HCT116 (cell line): ENCODE results near the gene PNKP. TPM values are rescaled to one million over a fixed set of nuclear protein-coding genes. Genes with fewer than 3 reads are reported as not detected.

Source experiments
- ATAC-seq: fragments of 200-7000 bp; cut with Tn5 transposase; 2 replicates; pipeline ENCODE4 v1.9.1; 2020; ENCODE audit warnings: mild to moderate bottlenecking, moderate library complexity
- BruUV-seq: library from RNA; stranded (reverse); fragments of 400-500 nt; replicated peaks from 2 replicates; lab custom pipeline; 2021; lab: Mats Ljungman, UMichigan
- CTCF ChIA-PET: fragments of 300-600 bp; sonication (Branson Sonifier 250); formaldehyde crosslinking; loops from one replicate; lab custom pipeline; 2021; ENCODE audit warnings: antibody characterized with exemption; lab: Charles Lee
- POLR2A ChIA-PET: fragments of 300-600, 350-600 bp; sonication (Branson Sonifier 250); formaldehyde crosslinking; loops from one replicate; lab custom pipeline; 2021; ENCODE audit warnings: antibody characterized with exemption; lab: Charles Lee
- RAD21 ChIA-PET, 2 experiments: fragments of 300-600 bp; sonication (Branson Sonifier 250); formaldehyde crosslinking; loops; one replicate each; lab custom pipeline; 2023; ENCODE audit warnings: low total read pairs in 2 of 2; ENCODE audit not compliant: uncharacterized antibody in 2 of 2, unreplicated experiment in 2 of 2, low non-redundant PET in 1 of 2; lab: Charles Lee
- DNase-seq: peaks from one replicate; pipeline ENCODE4 v3.0.0-alpha.2; 2010; ENCODE audit warnings: low read depth, low spot score
- H2AFZ ChIP-seq: fragments of 200-600 bp; shearing (Covaris generic), sonication (generic); 2 replicates; pipeline ENCODE4 v1.6.1; 2017; ENCODE audit warnings: low read depth, mixed run types, mixed read lengths, antibody characterized with exemption, low read length; ENCODE audit not compliant: poor library complexity, severe bottlenecking
- H3K27ac ChIP-seq: 2 replicates; pipeline ENCODE4 v1.5.1; 2012; ENCODE audit warnings: low read depth, low read length
- H3K27me3 ChIP-seq: fragments of 200-600 bp; sonication (generic); 2 replicates; pipeline ENCODE4 v1.6.1; 2016; ENCODE audit warnings: mixed run types, low read length, mixed read lengths; ENCODE audit not compliant: insufficient read depth
- H3K36me3 ChIP-seq, 2 experiments: fragments of 200-500 bp in 1 of 2; fragments of 200-600 bp in 1 of 2; sonication (Bioruptor generic) in 1 of 2; sonication (generic) in 1 of 2; 2 replicates each; pipeline versions ENCODE4 v1.5.1 to v1.6.1; 2014 to 2016; ENCODE audit warnings: low read length in 2 of 2, inconsistent platforms in 1 of 2, mixed read lengths in 1 of 2, mixed run types in 1 of 2; ENCODE audit not compliant: insufficient read depth in 2 of 2, control insufficient read depth in 1 of 2
- H3K4me1 ChIP-seq, 2 experiments: fragments of 200-600 bp in 1 of 2; sonication (generic) in 1 of 2; 2 replicates each; pipeline versions ENCODE4 v1.5.1 to v1.6.1; 2012 to 2017; ENCODE audit warnings: low read length in 2 of 2, inconsistent platforms in 1 of 2, mild to moderate bottlenecking in 1 of 2, mixed read lengths in 1 of 2, mixed run types in 1 of 2, moderate library complexity in 1 of 2; ENCODE audit not compliant: insufficient read depth in 2 of 2, control insufficient read depth in 1 of 2
- H3K4me2 ChIP-seq: fragments of 200-600 bp; sonication (generic); 2 replicates; pipeline ENCODE4 v1.6.1; 2017; ENCODE audit warnings: mixed run types, low read length, mixed read lengths
- H3K4me3 ChIP-seq, 2 experiments: fragments of 200-600 bp in 1 of 2; sonication (generic) in 1 of 2; replicated peaks in 1 of 2; 2 replicates each; pipeline ENCODE4 v1.5.1; 2011 to 2016; ENCODE audit warnings: low read length in 2 of 2, control low read depth in 1 of 2, low read depth in 1 of 2, mild to moderate bottlenecking in 1 of 2, mixed read lengths in 1 of 2, mixed run types in 1 of 2
- H3K79me2 ChIP-seq: fragments of 200-600 bp; sonication (generic); 2 replicates; pipeline ENCODE4 v1.6.1; 2017; ENCODE audit warnings: mild to moderate bottlenecking, mixed run types, low read length, moderate library complexity, mixed read lengths; ENCODE audit not compliant: insufficient read depth
- H3K9ac ChIP-seq: fragments of 200-600 bp; sonication (generic); 2 replicates; pipeline ENCODE4 v1.6.1; 2016; ENCODE audit warnings: low read length, mixed read lengths
- H3K9me2 ChIP-seq: fragments of 200-600 bp; sonication (generic), shearing (Covaris generic); 2 replicates; pipeline ENCODE4 v1.6.1; 2017; ENCODE audit warnings: mixed run types, mild to moderate bottlenecking, moderate library complexity; ENCODE audit not compliant: insufficient read depth
- H3K9me3 ChIP-seq, 2 experiments: fragments of 200-500 bp in 1 of 2; fragments of 200-600 bp in 1 of 2; sonication (Bioruptor generic) in 1 of 2; sonication (generic) in 1 of 2; 2 replicates each; pipeline ENCODE4 v1.6.1; 2014 to 2017; ENCODE audit warnings: low read length in 2 of 2, mixed read lengths in 2 of 2, inconsistent platforms in 1 of 2, low read depth in 1 of 2, mild to moderate bottlenecking in 1 of 2, mixed run types in 1 of 2, moderate library complexity in 1 of 2; ENCODE audit not compliant: control insufficient read depth in 1 of 2, insufficient read depth in 1 of 2
- H4K20me1 ChIP-seq: fragments of 200-600 bp; sonication (generic), shearing (Covaris generic); 2 replicates; pipeline ENCODE4 v1.6.1; 2017; ENCODE audit warnings: mixed run types, mild to moderate bottlenecking, moderate library complexity; ENCODE audit not compliant: insufficient read depth
- ATF3 ChIP-seq: IDR thresholded peaks from 2 replicates; pipeline ENCODE4 v1.6.1; 2012
- CBX3 ChIP-seq: IDR thresholded peaks from 2 replicates; pipeline ENCODE4 v1.6.1; 2012; ENCODE audit warnings: low read depth
- CEBPB ChIP-seq: IDR thresholded peaks from 2 replicates; pipeline ENCODE4 v1.6.1; 2012; ENCODE audit warnings: low read depth
- EGR1 ChIP-seq: IDR thresholded peaks from 2 replicates; pipeline ENCODE4 v1.6.1; 2012; ENCODE audit warnings: low read depth
- EZH2 ChIP-seq: fragments of 200-600 bp; sonication (generic); IDR thresholded peaks from 2 replicates; pipeline ENCODE4 v1.6.1; 2017; ENCODE audit warnings: antibody characterized with exemption, mixed run types
- FOSL1 ChIP-seq: IDR thresholded peaks from 2 replicates; pipeline ENCODE4 v1.6.1; 2012; ENCODE audit warnings: low read depth
- JUND ChIP-seq: IDR thresholded peaks from 2 replicates; pipeline ENCODE4 v1.6.1; 2012
- MAX ChIP-seq: IDR thresholded peaks from 2 replicates; pipeline ENCODE4 v1.6.1; 2012
- POLR2A ChIP-seq: IDR thresholded peaks from 2 replicates; pipeline ENCODE4 v1.7.0; 2011; ENCODE audit warnings: borderline replicate concordance; ENCODE audit not compliant: insufficient read depth, insufficient read length; ENCODE audit errors: extremely low read depth
- RAD21 ChIP-seq: IDR thresholded peaks from 2 replicates; pipeline ENCODE4 v1.6.1; 2012; ENCODE audit warnings: low read depth, mild to moderate bottlenecking
- SIN3A ChIP-seq: IDR thresholded peaks from 2 replicates; pipeline ENCODE4 v1.6.1; 2012; ENCODE audit warnings: low read depth
- SP1 ChIP-seq: IDR thresholded peaks from 2 replicates; pipeline ENCODE4 v1.6.1; 2012; ENCODE audit warnings: low read depth
- SRF ChIP-seq: IDR thresholded peaks from 2 replicates; pipeline ENCODE4 v1.6.1; 2012; ENCODE audit warnings: low read depth
- TCF7L2 ChIP-seq: IDR thresholded peaks from 2 replicates; pipeline ENCODE4 v1.7.0; 2011; ENCODE audit warnings: borderline replicate concordance, inconsistent platforms; ENCODE audit not compliant: insufficient read depth, insufficient read length; ENCODE audit errors: extremely low read depth
- YY1 ChIP-seq: IDR thresholded peaks from 2 replicates; pipeline ENCODE4 v1.6.1; 2011; ENCODE audit warnings: low read length, low read depth, moderate library complexity, mild to moderate bottlenecking; ENCODE audit not compliant: insufficient replicate concordance; ENCODE audit errors: extremely low read depth
- ZFX ChIP-seq: fragments of 450-650 bp; IDR thresholded peaks from 2 replicates; pipeline ENCODE4 v1.6.1; 2017
- ZNF274 ChIP-seq: fragments of 200-500 bp; sonication (Bioruptor generic); IDR thresholded peaks from 2 replicates; pipeline ENCODE4 v1.6.1; 2014; ENCODE audit warnings: mild to moderate bottlenecking, low read depth, low read length, inconsistent platforms
- intact Hi-C: fragments of 100-400 bp; cut with micrococcal nuclease; formaldehyde crosslinking; loops from 2 replicates; pipeline ENCODE4 v1.10.0; 2022
- total RNA-seq: library from RNA; stranded (reverse); gene quantifications from one replicate; pipeline ENCODE4 v1.2.1, GENCODE V29; 2021; ENCODE audit not compliant: unreplicated experiment
- TF ChIP-seq, protein P1 (sequence below): IDR thresholded peaks from 2 replicates; pipeline ENCODE4 v1.6.1; 2012; ENCODE audit warnings: low read depth
- TF ChIP-seq, protein P2 (sequence below), 3 experiments: fragments of 200-600 bp in 1 of 3; sonication (generic) in 1 of 3; IDR thresholded peaks in 2 of 3; conservative IDR thresholded peaks in 1 of 3; 2 replicates each; pipeline ENCODE4 v1.5.1; 2012 to 2017; ENCODE audit warnings: low read depth in 2 of 3, low read length in 2 of 3, antibody characterized with exemption in 1 of 3, borderline replicate concordance in 1 of 3, control low read depth in 1 of 3, mild to moderate bottlenecking in 1 of 3, mixed read lengths in 1 of 3, mixed run types in 1 of 3, moderate library complexity in 1 of 3; ENCODE audit not compliant: insufficient read depth in 1 of 3

PNKP gene
- total RNA-seq, 1 experiment from 2014 or later = 129 TPM

DNA sequence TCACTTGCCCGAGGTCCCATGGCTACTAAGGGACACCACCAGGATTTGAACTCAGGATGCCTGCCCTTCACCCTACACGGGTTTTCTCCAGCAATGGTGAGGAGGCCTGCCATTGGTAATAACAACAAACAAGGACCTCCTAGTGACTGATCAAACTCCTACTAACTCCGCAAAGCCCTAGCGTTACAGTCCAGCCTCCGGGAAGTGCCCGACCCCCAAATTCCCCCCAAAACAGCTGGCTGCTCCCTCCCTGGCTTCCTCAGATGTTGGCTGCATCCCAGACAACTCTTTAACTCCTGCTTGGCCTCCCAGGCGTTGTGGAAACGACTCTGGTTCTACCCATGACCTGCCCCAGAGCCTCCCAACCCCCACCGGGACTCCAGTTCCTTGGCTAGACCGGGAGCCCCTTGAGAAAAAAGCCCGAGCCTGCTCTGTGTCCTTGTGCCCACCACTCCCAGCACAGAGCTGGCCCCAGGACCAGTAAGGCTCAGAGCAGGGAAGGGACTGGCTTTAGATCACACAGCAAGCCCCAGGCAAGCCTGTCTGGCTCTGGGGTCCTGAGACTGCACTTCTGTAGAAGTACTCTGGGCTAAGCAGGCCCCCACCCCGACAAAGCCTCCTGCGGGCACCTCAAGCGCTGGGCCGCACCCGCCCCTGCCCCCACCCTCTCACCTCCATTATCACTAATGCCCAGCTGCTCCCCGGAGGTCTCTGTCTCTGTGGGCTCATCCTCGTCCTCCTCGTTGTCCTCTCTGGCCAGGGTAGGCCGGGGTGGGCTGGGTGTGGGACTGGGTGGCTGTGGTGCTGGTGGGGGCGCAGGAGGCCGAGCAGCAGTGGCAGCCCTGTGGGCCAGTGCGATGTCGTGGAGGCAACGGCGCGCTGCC lies 5.1 kb upstream of the PNKP start:
- CTCF ChIA-PET = no interaction called here
- no peaks in the 10 kb centered on the region for H3K9me2 ChIP-seq
- peaks cover 21 to 46% of the 10 kb centered on the region in 2 experiments; a peak in 3 of 4 replicates for H3K4me1 ChIP-seq
- intact Hi-C loops = no loop called here
- H3K4me3 ChIP-seq = no peak overlapping the region
- H3K79me2 ChIP-seq = peaks cover 26% of the 10 kb centered on the region
- 0 out of 2 replicates have a peak overlapping the region, but pooled peaks have one; percentile 20 for H3K27ac ChIP-seq
- H3K9ac ChIP-seq = no peak overlapping the region
- H4K20me1 ChIP-seq = no peaks in the 10 kb centered on the region
- no peak for TF ChIP-seq SRF
- no peak for TF ChIP-seq YY1
- TF ChIP-seq POLR2A = no peak
- no peak for TF ChIP-seq ZFX
- no peak for TF ChIP-seq EGR1
- TF ChIP-seq, protein P1, sequence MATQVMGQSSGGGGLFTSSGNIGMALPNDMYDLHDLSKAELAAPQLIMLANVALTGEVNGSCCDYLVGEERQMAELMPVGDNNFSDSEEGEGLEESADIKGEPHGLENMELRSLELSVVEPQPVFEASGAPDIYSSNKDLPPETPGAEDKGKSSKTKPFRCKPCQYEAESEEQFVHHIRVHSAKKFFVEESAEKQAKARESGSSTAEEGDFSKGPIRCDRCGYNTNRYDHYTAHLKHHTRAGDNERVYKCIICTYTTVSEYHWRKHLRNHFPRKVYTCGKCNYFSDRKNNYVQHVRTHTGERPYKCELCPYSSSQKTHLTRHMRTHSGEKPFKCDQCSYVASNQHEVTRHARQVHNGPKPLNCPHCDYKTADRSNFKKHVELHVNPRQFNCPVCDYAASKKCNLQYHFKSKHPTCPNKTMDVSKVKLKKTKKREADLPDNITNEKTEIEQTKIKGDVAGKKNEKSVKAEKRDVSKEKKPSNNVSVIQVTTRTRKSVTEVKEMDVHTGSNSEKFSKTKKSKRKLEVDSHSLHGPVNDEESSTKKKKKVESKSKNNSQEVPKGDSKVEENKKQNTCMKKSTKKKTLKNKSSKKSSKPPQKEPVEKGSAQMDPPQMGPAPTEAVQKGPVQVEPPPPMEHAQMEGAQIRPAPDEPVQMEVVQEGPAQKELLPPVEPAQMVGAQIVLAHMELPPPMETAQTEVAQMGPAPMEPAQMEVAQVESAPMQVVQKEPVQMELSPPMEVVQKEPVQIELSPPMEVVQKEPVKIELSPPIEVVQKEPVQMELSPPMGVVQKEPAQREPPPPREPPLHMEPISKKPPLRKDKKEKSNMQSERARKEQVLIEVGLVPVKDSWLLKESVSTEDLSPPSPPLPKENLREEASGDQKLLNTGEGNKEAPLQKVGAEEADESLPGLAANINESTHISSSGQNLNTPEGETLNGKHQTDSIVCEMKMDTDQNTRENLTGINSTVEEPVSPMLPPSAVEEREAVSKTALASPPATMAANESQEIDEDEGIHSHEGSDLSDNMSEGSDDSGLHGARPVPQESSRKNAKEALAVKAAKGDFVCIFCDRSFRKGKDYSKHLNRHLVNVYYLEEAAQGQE = no peak
- TF ChIP-seq SP1 = no peak
- no peak for TF ChIP-seq TCF7L2
- TF ChIP-seq ATF3 = no peak
- no peak for TF ChIP-seq JUND
- no peak for TF ChIP-seq ZNF274
- no peak for TF ChIP-seq RAD21
- TF ChIP-seq CBX3 = no peak
- TF ChIP-seq, protein P2, sequence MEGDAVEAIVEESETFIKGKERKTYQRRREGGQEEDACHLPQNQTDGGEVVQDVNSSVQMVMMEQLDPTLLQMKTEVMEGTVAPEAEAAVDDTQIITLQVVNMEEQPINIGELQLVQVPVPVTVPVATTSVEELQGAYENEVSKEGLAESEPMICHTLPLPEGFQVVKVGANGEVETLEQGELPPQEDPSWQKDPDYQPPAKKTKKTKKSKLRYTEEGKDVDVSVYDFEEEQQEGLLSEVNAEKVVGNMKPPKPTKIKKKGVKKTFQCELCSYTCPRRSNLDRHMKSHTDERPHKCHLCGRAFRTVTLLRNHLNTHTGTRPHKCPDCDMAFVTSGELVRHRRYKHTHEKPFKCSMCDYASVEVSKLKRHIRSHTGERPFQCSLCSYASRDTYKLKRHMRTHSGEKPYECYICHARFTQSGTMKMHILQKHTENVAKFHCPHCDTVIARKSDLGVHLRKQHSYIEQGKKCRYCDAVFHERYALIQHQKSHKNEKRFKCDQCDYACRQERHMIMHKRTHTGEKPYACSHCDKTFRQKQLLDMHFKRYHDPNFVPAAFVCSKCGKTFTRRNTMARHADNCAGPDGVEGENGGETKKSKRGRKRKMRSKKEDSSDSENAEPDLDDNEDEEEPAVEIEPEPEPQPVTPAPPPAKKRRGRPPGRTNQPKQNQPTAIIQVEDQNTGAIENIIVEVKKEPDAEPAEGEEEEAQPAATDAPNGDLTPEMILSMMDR (IDR thresholded peaks at IDR 0.05 in 2 of 3, conservative IDR thresholded peaks at IDR 0.05 in 1 of 3; ENCODE audit: borderline replicate concordance in 1 of 3, insufficient read depth in 1 of 3, low read depth in 2 of 3, low read length in 2 of 3) = no peak
- TF ChIP-seq SIN3A = no peak
- TF ChIP-seq FOSL1 = no peak
- TF ChIP-seq CEBPB = no peak
- no peak for TF ChIP-seq MAX
- no peak for TF ChIP-seq EZH2
- H3K4me2 ChIP-seq = no peak overlapping the region
- H2AFZ ChIP-seq = no peak overlapping the region
- H3K27me3 ChIP-seq = no peaks in the 10 kb centered on the region
- no peaks in the 10 kb centered on the region for H3K9me3 ChIP-seq
- peaks cover 0 to 9% of the 10 kb centered on the region in 2 experiments; a peak in 1 of 4 replicates for H3K36me3 ChIP-seq
- DNase-seq (no peak), ATAC-seq (no peak)
- POLR2A ChIA-PET = interaction anchor here (0.6 kb wide), 1 partner anchor 365 kb away, joined by 3 read pairs; no protein-coding TSS in a partner anchor
- BruUV-seq = no TSS peak
- RAD21 ChIA-PET = no interaction called here
